Neural progenitor cell (in vitro differentiated cells): ENCODE measurements around the gene SMYD3. TPM values are rescaled to one million over a fixed set of nuclear protein-coding genes. Genes with fewer than 3 reads are reported as not detected.

ENCODE experiments used
- DNase-seq: peaks from one replicate; pipeline ENCODE4 v3.0.0-alpha.2; 2016; ENCODE audit warnings: low spot score
- H2AFZ ChIP-seq: fragments of 200-600 bp; sonication (generic); replicated peaks from 2 replicates; pipeline ENCODE4 v1.6.1; 2016; ENCODE audit warnings: antibody characterized with exemption
- H3F3A ChIP-seq: fragments of 200-600 bp; sonication (generic); 2 replicates; pipeline ENCODE4 v1.6.1; 2016; ENCODE audit warnings: antibody characterized with exemption, low read depth
- H3K27ac ChIP-seq: fragments of 200-600 bp; sonication (generic); 2 replicates; pipeline ENCODE4 v1.5.1; 2016; ENCODE audit warnings: mild to moderate bottlenecking
- H3K27me3 ChIP-seq: fragments of 200-600 bp; sonication (generic); 2 replicates; pipeline ENCODE4 v1.6.1; 2016; ENCODE audit warnings: mild to moderate bottlenecking, moderate library complexity
- H3K36me3 ChIP-seq: fragments of 200-600 bp; sonication (generic); 2 replicates; pipeline ENCODE4 v1.5.1; 2016
- H3K4me1 ChIP-seq: fragments of 200-600 bp; sonication (generic); 2 replicates; pipeline ENCODE4 v1.6.1; 2016; ENCODE audit warnings: mixed run types
- H3K4me2 ChIP-seq: fragments of 200-600 bp; sonication (generic); 2 replicates; pipeline ENCODE4 v1.6.1; 2016
- H3K4me3 ChIP-seq: fragments of 200-600 bp; sonication (generic); 2 replicates; pipeline ENCODE4 v1.5.1; 2016
- H3K79me2 ChIP-seq: fragments of 200-600 bp; sonication (generic); 2 replicates; pipeline ENCODE4 v1.6.1; 2016; ENCODE audit warnings: low read depth
- H3K9ac ChIP-seq: fragments of 200-600 bp; sonication (generic); 2 replicates; pipeline ENCODE4 v1.6.1; 2016
- H3K9me3 ChIP-seq: fragments of 200-600 bp; sonication (generic); 2 replicates; pipeline ENCODE4 v1.5.1; 2016; ENCODE audit warnings: low read depth
- H4K20me1 ChIP-seq: fragments of 200-600 bp; sonication (generic); 2 replicates; pipeline ENCODE4 v1.6.1; 2016; ENCODE audit warnings: low read depth
- H3K27ac Mint-ChIP-seq: 3 replicates; pipeline ENCODE4 v1.8.0; 2021; ENCODE audit warnings: mixed read lengths
- H3K27me3 Mint-ChIP-seq: 2 replicates; pipeline ENCODE4 v1.8.0; 2022; ENCODE audit warnings: low read depth, mild to moderate bottlenecking, inconsistent platforms, moderate library complexity, mixed read lengths; ENCODE audit not compliant: insufficient read depth
- H3K36me3 Mint-ChIP-seq: 3 replicates; pipeline ENCODE4 v1.8.0; 2021; ENCODE audit warnings: mixed read lengths
- H3K4me1 Mint-ChIP-seq: 3 replicates; pipeline ENCODE4 v1.8.0; 2021; ENCODE audit warnings: mixed read lengths
- H3K4me3 Mint-ChIP-seq: 3 replicates; pipeline ENCODE4 v1.8.0; 2021; ENCODE audit warnings: mild to moderate bottlenecking, moderate library complexity, mixed read lengths
- H3K9me3 Mint-ChIP-seq: 3 replicates; pipeline ENCODE4 v1.8.0; 2020; ENCODE audit warnings: mixed read lengths
- CTCF ChIP-seq: fragments of 200-600 bp; sonication (generic); IDR thresholded peaks from 2 replicates; pipeline ENCODE4 v1.5.1; 2017; ENCODE audit warnings: antibody characterized with exemption, mild to moderate bottlenecking
- EZH2 ChIP-seq: fragments of 200-600 bp; sonication (generic); IDR thresholded peaks from 2 replicates; pipeline ENCODE4 v1.6.1; 2017; ENCODE audit warnings: antibody characterized with exemption, mild to moderate bottlenecking, moderate library complexity
- EZH2phosphoT487 ChIP-seq: fragments of 200-600 bp; sonication (generic); IDR thresholded peaks from 2 replicates; pipeline ENCODE4 v1.6.1; 2017; ENCODE audit warnings: antibody characterized with exemption
- total RNA-seq: library from RNA; depleted of rRNA; stranded (reverse); fragments of >200 nt; gene quantifications from 2 replicates; pipeline ENCODE4 v1.2.3, GENCODE V29; 2015; ENCODE audit warnings: low replicate concordance

The SMYD3 gene
- total RNA-seq, 1 donor from 2014 or later, result 43.2 TPM

- H3K4me3 ChIP-seq, result no peak overlapping the region
- no peaks in the 10 kb centered on the region for H3K27me3 ChIP-seq
- H3K36me3 ChIP-seq, result no peaks in the 10 kb centered on the region
- H3K4me3 Mint-ChIP-seq, result no peak overlapping the region
- peaks cover 4% of the 10 kb centered on the region for H3K4me1 Mint-ChIP-seq
- no peaks in the 10 kb centered on the region for H3F3A ChIP-seq
- no peak overlapping the region for H3K27ac ChIP-seq
- H3K9me3 Mint-ChIP-seq, result no peaks in the 10 kb centered on the region
- no peaks in the 10 kb centered on the region for H4K20me1 ChIP-seq
- no peak overlapping the region for H2AFZ ChIP-seq
- TF ChIP-seq EZH2 (no peak), EZH2phosphoT487 (no peak), CTCF (no peak)
- H3K36me3 Mint-ChIP-seq, result peaks cover 4% of the 10 kb centered on the region
- DNase-seq, result no peak
- no peak overlapping the region for H3K9ac ChIP-seq
- H3K27me3 Mint-ChIP-seq, result peaks cover 2% of the 10 kb centered on the region
- H3K4me2 ChIP-seq, result no peak overlapping the region
- H3K27ac Mint-ChIP-seq, result no peak overlapping the region
- peaks cover 10% of the 10 kb centered on the region for H3K4me1 ChIP-seq
- no peaks in the 10 kb centered on the region for H3K79me2 ChIP-seq
- H3K9me3 ChIP-seq, result no peaks in the 10 kb centered on the region
These were observed 324.8 kb downstream of the SMYD3 start for GRCh38 chr1:246182149-246182851.

GRCh38 chr1:246181241-246181640 is 325.8 kb downstream of the SMYD3 start:
- no peaks in the 10 kb centered on the region for H3K79me2 ChIP-seq
- no peaks in the 10 kb centered on the region for H3K36me3 ChIP-seq
- H3K4me3 Mint-ChIP-seq, result no peak overlapping the region
- no peaks in the 10 kb centered on the region for H3K27me3 ChIP-seq
- H3K4me2 ChIP-seq, result no peak overlapping the region
- peaks cover 10% of the 10 kb centered on the region for H3K4me1 ChIP-seq
- no peaks in the 10 kb centered on the region for H3K36me3 Mint-ChIP-seq
- H3K27ac ChIP-seq, result no peak overlapping the region
- no peak for DNase-seq
- no peaks in the 10 kb centered on the region for H3K4me1 Mint-ChIP-seq
- no peaks in the 10 kb centered on the region for H3K9me3 ChIP-seq
- no peak overlapping the region for H3K4me3 ChIP-seq
- H3K9ac ChIP-seq, result no peak overlapping the region
- no peak overlapping the region for H3K27ac Mint-ChIP-seq
- no peaks in the 10 kb centered on the region for H4K20me1 ChIP-seq
- H3F3A ChIP-seq, result no peaks in the 10 kb centered on the region
- peaks cover 2% of the 10 kb centered on the region for H3K27me3 Mint-ChIP-seq
- TF ChIP-seq CTCF, result no peak
- TF ChIP-seq EZH2phosphoT487, result no peak
- no peak for TF ChIP-seq EZH2
- H3K9me3 Mint-ChIP-seq, result no peaks in the 10 kb centered on the region
- no peak overlapping the region for H2AFZ ChIP-seq

GRCh38 chr1:246179401-246179800 is 327.7 kb downstream of the SMYD3 start:
- Histone ChIP-seq H3K4me3 (no peak overlapping the region), H3K79me2 (no peaks in the 10 kb centered on the region), H2AFZ (no peak overlapping the region), H3K36me3 (no peaks in the 10 kb centered on the region), H3K9ac (no peak overlapping the region), H3K9me3 (no peaks in the 10 kb centered on the region), H3K4me1 (peaks cover 10% of the 10 kb centered on the region), H3K4me2 (no peak overlapping the region), H4K20me1 (no peaks in the 10 kb centered on the region), H3K27me3 (no peaks in the 10 kb centered on the region), H3F3A (no peaks in the 10 kb centered on the region), H3K27ac (no peak overlapping the region)
- Mint-ChIP-seq H3K27me3 (peaks cover 2% of the 10 kb centered on the region), H3K4me1 (no peaks in the 10 kb centered on the region), H3K4me3 (no peak overlapping the region), H3K9me3 (no peaks in the 10 kb centered on the region), H3K36me3 (no peaks in the 10 kb centered on the region), H3K27ac (no peak overlapping the region)
- no peak for DNase-seq
- TF ChIP-seq CTCF, result no peak
- TF ChIP-seq EZH2, result no peak
- no peak for TF ChIP-seq EZH2phosphoT487
